Measurements from ENCODE around the gene CLDND2.

DNA sequence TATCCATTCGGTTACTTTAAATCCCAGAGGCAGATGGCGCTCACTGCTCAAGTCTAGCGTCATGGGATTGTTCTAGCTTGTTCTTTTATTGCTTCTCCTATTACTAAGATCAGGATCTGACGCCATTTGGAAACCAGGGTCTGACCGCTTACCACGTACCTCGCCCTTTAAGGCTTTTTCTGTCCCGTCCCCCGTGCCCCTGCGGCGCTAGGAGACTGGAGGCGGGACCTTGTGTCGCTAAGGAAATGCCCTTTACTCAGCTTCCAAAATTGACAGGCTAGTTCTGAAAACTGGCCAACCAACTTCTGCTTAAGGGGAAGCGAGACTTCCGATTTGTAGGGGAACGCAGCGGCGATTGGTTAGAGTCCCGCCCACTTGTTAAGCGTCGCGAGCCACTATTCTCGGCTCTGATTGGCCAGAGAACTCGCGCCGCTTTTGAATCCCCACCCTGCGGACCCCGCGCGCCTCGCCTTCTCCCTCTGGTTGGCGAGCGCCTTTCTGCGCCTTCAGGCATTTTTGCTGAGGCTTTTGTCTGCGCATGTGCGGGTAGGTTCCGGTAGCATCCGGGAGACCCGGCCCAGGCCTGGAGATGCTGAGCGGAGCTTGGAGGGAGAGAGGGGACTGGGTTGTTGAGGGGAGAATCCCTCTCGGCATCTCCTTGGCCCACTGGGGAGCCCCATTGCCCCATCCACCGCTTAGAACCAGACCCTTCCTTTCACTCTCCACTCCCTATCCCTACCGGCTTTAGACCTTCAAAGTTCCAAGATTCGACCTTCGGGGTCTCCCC lies 25.4 kb upstream of the CLDND2 start:
- TF ChIP-seq POLR2AphosphoS5 (IDR thresholded peaks at IDR 0.05; ENCODE audit: low read depth, low read length) (peak; percentile 72), USF2 (IDR thresholded peaks at IDR 0.05; ENCODE audit: borderline replicate concordance, low read depth, low read length) (no peak), EP300 (IDR thresholded peaks at IDR 0.05; ENCODE audit: borderline replicate concordance in 1 of 2, low read depth in 1 of 2, low read length in 1 of 2) (no peak), RCOR1 (IDR thresholded peaks at IDR 0.05; ENCODE audit: low read length) (no peak)
- TF ChIP-seq, protein P1, sequence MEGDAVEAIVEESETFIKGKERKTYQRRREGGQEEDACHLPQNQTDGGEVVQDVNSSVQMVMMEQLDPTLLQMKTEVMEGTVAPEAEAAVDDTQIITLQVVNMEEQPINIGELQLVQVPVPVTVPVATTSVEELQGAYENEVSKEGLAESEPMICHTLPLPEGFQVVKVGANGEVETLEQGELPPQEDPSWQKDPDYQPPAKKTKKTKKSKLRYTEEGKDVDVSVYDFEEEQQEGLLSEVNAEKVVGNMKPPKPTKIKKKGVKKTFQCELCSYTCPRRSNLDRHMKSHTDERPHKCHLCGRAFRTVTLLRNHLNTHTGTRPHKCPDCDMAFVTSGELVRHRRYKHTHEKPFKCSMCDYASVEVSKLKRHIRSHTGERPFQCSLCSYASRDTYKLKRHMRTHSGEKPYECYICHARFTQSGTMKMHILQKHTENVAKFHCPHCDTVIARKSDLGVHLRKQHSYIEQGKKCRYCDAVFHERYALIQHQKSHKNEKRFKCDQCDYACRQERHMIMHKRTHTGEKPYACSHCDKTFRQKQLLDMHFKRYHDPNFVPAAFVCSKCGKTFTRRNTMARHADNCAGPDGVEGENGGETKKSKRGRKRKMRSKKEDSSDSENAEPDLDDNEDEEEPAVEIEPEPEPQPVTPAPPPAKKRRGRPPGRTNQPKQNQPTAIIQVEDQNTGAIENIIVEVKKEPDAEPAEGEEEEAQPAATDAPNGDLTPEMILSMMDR (IDR thresholded peaks at IDR 0.05): peak; percentile 28
